Stomach (tissue), 4 donors: ENCODE results near the gene PRKCH.

Experiments
- CTCF ChIP-seq, 7 experiments: fragments of 450-650 bp in 4 of 7; fragments of 200-600 bp in 3 of 7; sonication (generic) in 3 of 7; IDR thresholded peaks; one replicate each; pipeline ENCODE4 v1.5.1; 2016 to 2019; ENCODE audit warnings: antibody characterized with exemption in 7 of 7, control low read depth in 2 of 7, mild to moderate bottlenecking in 1 of 7
- EP300 ChIP-seq: sonication (generic); formaldehyde crosslinking; IDR thresholded peaks from one replicate; pipeline ENCODE4 v1.6.1; 2017; ENCODE audit warnings: antibody characterized with exemption

GRCh38 chr14:61325166-61325565, 3.8 kb downstream of the PRKCH start:
- no peak for TF ChIP-seq CTCF (IDR thresholded peaks at IDR 0.05)
- no peak for TF ChIP-seq EP300
